K562 (cell line): ENCODE measurements around the gene HSPB1. TPM values are rescaled to one million over a fixed set of nuclear protein-coding genes. Genes with fewer than 3 reads are reported as not detected.
A peak's percentile ranks its signal among the peaks of the same experiment; 100 is the strongest.

Experiments
- ATF7 ChIP-seq: fragments of 450-650 bp; IDR thresholded peaks from 2 replicates; pipeline ENCODE4 v1.7.1; 2014; ENCODE audit warnings: mild to moderate bottlenecking, moderate library complexity
- CHD1 ChIP-seq: fragments of 200-600 bp; sonication (generic); IDR thresholded peaks from one replicate; pipeline ENCODE4 v1.6.1; 2012; ENCODE audit warnings: mild to moderate bottlenecking, moderate library complexity, low read length, inconsistent platforms
- EWSR1 ChIP-seq: fragments of 450-650 bp; IDR thresholded peaks from 2 replicates; pipeline ENCODE4 v1.6.1; 2018; ENCODE audit warnings: borderline replicate concordance, mild to moderate bottlenecking, low read depth, moderate library complexity; ENCODE audit not compliant: partially characterized antibody
- FOXO4 ChIP-seq: fragments of 450-650 bp; formaldehyde crosslinking; IDR thresholded peaks from 2 replicates; pipeline ENCODE4 v1.4.0; 2020; ENCODE audit warnings: mild to moderate bottlenecking, moderate library complexity
- KLF16 ChIP-seq: IDR thresholded peaks from 2 replicates; pipeline ENCODE4 v1.6.1; 2016; ENCODE audit warnings: antibody characterized with exemption
- MEIS2 ChIP-seq: fragments of 450-650 bp; IDR thresholded peaks from 2 replicates; pipeline ENCODE4 v1.6.1; 2014; ENCODE audit warnings: mild to moderate bottlenecking; ENCODE audit not compliant: partially characterized antibody
- MTA1 ChIP-seq: fragments of 450-650 bp; IDR thresholded peaks from 2 replicates; pipeline ENCODE4 v1.6.1; 2017; ENCODE audit warnings: borderline replicate concordance
- PYGO2 ChIP-seq: fragments of 450-650 bp; IDR thresholded peaks from 2 replicates; pipeline ENCODE4 v1.6.1; 2016; ENCODE audit warnings: mild to moderate bottlenecking, missing genetic modification characterization, moderate library complexity, missing compliant biosample characterization
- RCOR1 ChIP-seq, 2 experiments: IDR thresholded peaks; 2 replicates each; pipeline ENCODE4 v1.6.1; 2012; ENCODE audit warnings: low read depth in 2 of 2, low read length in 2 of 2, borderline replicate concordance in 1 of 2, improper control_type of control experiment in 1 of 2
- SMARCB1 ChIP-seq: IDR thresholded peaks from 2 replicates; pipeline ENCODE4 v1.6.1; 2011; ENCODE audit warnings: improper control_type of control experiment, low read depth; ENCODE audit not compliant: insufficient read length
- TCF3 ChIP-seq: sonication (generic); formaldehyde crosslinking; IDR thresholded peaks from 2 replicates; pipeline ENCODE4 v1.4.0; 2020; ENCODE audit warnings: mild to moderate bottlenecking, missing genetic modification reagents
- USF1 ChIP-seq: sonication (generic); formaldehyde crosslinking; IDR thresholded peaks from 2 replicates; pipeline ENCODE4 v1.9.0; 2022; ENCODE audit warnings: mild to moderate bottlenecking, missing genetic modification reagents
- ZBTB12 ChIP-seq: fragments of 250-450 bp; sonication (Bioruptor Pico); IDR thresholded peaks from 2 replicates; pipeline ENCODE4 v1.4.0; 2020
- ZNF551 ChIP-seq: fragments of 250-450 bp; sonication (Bioruptor Pico); IDR thresholded peaks from 2 replicates; pipeline ENCODE4 v1.5.0; 2021; ENCODE audit warnings: mild to moderate bottlenecking, moderate library complexity
- polyA plus RNA-seq, 8 experiments: library from polyadenylated mRNA; depleted of rRNA in 4 of 8; stranded (reverse) in 5 of 8; unstranded in 3 of 8; fragments of >200 nt; fragmentation: Nextera tagmentation in 2 of 8; fragmentation: Illumina TruSeq in 1 of 8; extraction: Ambion mirVana in 2 of 8; extraction: Trizol in 1 of 8; gene quantifications; 2 replicates each; pipeline versions ENCODE4 v1.2.1 to v1.2.3, GENCODE V29; 2011 to 2014; ENCODE audit warnings: inconsistent platforms in 1 of 8, missing spikeins in 1 of 8
- total RNA-seq, 7 experiments: library from RNA; depleted of rRNA in 6 of 7; stranded (reverse); fragments of >200 nt in 6 of 7; fragmentation: Illumina TruSeq in 2 of 7; extraction: Trizol in 2 of 7; gene quantifications; 2 replicates each; pipeline versions ENCODE4 v1.2.1 to v1.2.3, GENCODE V29; 2011 to 2021; ENCODE audit warnings: low replicate concordance in 1 of 7

The HSPB1 gene
- total and polyA plus RNA-seq, 9 of the 15 experiments (the other 6 are each of a cell fraction or from before 2014, with no cell fraction given) = 27.1 to 522 (median 138) TPM

- TF ChIP-seq RCOR1 (IDR thresholded peaks at IDR 0.05; ENCODE audit: borderline replicate concordance in 1 of 2, low read depth in 2 of 2, low read length in 2 of 2) (peak in 1 of 2 experiments; percentile 61; a peak in 2 of 4 replicates), PYGO2 (tag) (no peak), MEIS2 (peak; percentile 7), CHD1 (peak; percentile 60), ATF7 (peak; percentile 83; the same call in 1 of the 2 replicates), EWSR1 (no peak), ZBTB12 (CRISPR knock-in tag) (no peak), FOXO4 (CRISPR knock-in tag) (no peak), USF1 (CRISPR knock-in tag) (no peak), SMARCB1 (no peak), TCF3 (CRISPR knock-in tag) (peak; percentile 35), KLF16 (no peak), MTA1 (0 out of 2 replicates have a peak, but pooled peaks have one; percentile 14), ZNF551 (CRISPR knock-in tag) (no peak)
- TF ChIP-seq, all 486 proteins: peak for 160
Measured at GRCh38 chr7:76302347-76303201, at the start of gene HSPB1 (continued).
